H1 (cell line): ENCODE results near the gene CD37. TPM values are rescaled to one million over a fixed set of nuclear protein-coding genes. Genes with fewer than 3 reads are reported as not detected.
"Not testable (repeated sequence)": the region's sequence is repeated elsewhere in the genome, so short reads cannot be mapped to it uniquely, and the experiment has no call there.

ENCODE experiments used
- CTCF ChIA-PET: fragments of 300-600 bp; sonication (Branson Sonifier 250); formaldehyde crosslinking; loops from one replicate; lab custom pipeline; 2021; ENCODE audit not compliant: partially characterized antibody; lab: Charles Lee
- POLR2A ChIA-PET: fragments of 300-600 bp; sonication (Branson Sonifier 250); formaldehyde crosslinking; loops from one replicate; lab custom pipeline; 2021; ENCODE audit warnings: inconsistent platforms; ENCODE audit not compliant: partially characterized antibody; lab: Charles Lee
- DNase-seq, 2 experiments: peaks; one replicate each; pipeline versions ENCODE4 v3.0.0 to v3.0.0-alpha.2; 2010 to 2022; ENCODE audit warnings: low spot score in 2 of 2, low read depth in 1 of 2, mixed read lengths in 1 of 2
- FAIRE-seq: peaks from 2 replicates; lab custom pipeline; 2011; peaks lifted over from hg19 to GRCh38; lab: Jason Lieb, UNC
- H2AFZ ChIP-seq: 2 replicates; pipeline ENCODE4 v1.8.1; 2012; ENCODE audit warnings: low read length, inconsistent platforms
- H2AK5ac ChIP-seq: 2 replicates; pipeline ENCODE4 v1.6.1; 2013; ENCODE audit warnings: low read depth, low read length
- H2BK120ac ChIP-seq: replicated peaks from 2 replicates; pipeline ENCODE3; 2013; ENCODE audit warnings: low read depth, low read length, inconsistent platforms
- H2BK12ac ChIP-seq: 2 replicates; pipeline ENCODE4 v1.6.1; 2013; ENCODE audit warnings: low read depth, low read length
- H2BK15ac ChIP-seq: 2 replicates; pipeline ENCODE4 v1.6.1; 2013; ENCODE audit warnings: low read length
- H2BK20ac ChIP-seq: 2 replicates; pipeline ENCODE4 v1.6.1; 2013; ENCODE audit warnings: low read length
- H2BK5ac ChIP-seq: 2 replicates; pipeline ENCODE4 v1.6.1; 2013; ENCODE audit warnings: low read depth, low read length
- H3K14ac ChIP-seq: 2 replicates; pipeline ENCODE4 v1.6.1; 2013; ENCODE audit warnings: inconsistent platforms; ENCODE audit not compliant: insufficient read length
- H3K18ac ChIP-seq: 2 replicates; pipeline ENCODE4 v1.6.1; 2013; ENCODE audit warnings: low read length; ENCODE audit errors: extremely low read depth
- H3K23ac ChIP-seq: 2 replicates; pipeline ENCODE4 v1.6.1; 2013; ENCODE audit warnings: inconsistent platforms; ENCODE audit not compliant: insufficient read length
- H3K23me2 ChIP-seq: 2 replicates; pipeline ENCODE4 v1.6.1; 2013; ENCODE audit warnings: low read depth, low read length
- H3K27ac ChIP-seq: 2 replicates; pipeline ENCODE4 v1.6.1; 2011; ENCODE audit warnings: low read depth, low read length, inconsistent platforms
- H3K27me3 ChIP-seq, 4 experiments: replicated peaks in 1 of 4; 1 replicate in 1 of 4; 2 replicates in 3 of 4; pipeline versions ENCODE4 v1.6.1 to v1.8.1; 2011 to 2013; ENCODE audit warnings: low read length in 3 of 4, mild to moderate bottlenecking in 3 of 4, inconsistent platforms in 2 of 4, mixed read lengths in 2 of 4, moderate library complexity in 1 of 4; ENCODE audit not compliant: control insufficient read depth in 3 of 4, insufficient read depth in 3 of 4; ENCODE audit errors: extremely low read depth in 1 of 4
- H3K36me3 ChIP-seq, 4 experiments: 2 replicates each; pipeline versions ENCODE4 v1.6.1 to v1.8.1; 2011 to 2013; ENCODE audit warnings: mild to moderate bottlenecking in 4 of 4, low read length in 3 of 4, moderate library complexity in 2 of 4, control low read depth in 1 of 4, inconsistent platforms in 1 of 4; ENCODE audit not compliant: insufficient read depth in 4 of 4, control insufficient read depth in 2 of 4
- H3K4ac ChIP-seq: replicated peaks from 2 replicates; pipeline ENCODE3; 2013; ENCODE audit warnings: low read length, low read depth, mixed read lengths, inconsistent platforms; ENCODE audit not compliant: insufficient read length
- H3K4me1 ChIP-seq, 4 experiments: replicated peaks in 1 of 4; 1 replicate in 1 of 4; 2 replicates in 3 of 4; pipeline versions ENCODE4 v1.6.1 to v1.8.1; 2011 to 2013; ENCODE audit warnings: low read length in 3 of 4, inconsistent platforms in 2 of 4, mixed read lengths in 1 of 4; ENCODE audit not compliant: insufficient read depth in 4 of 4, control insufficient read depth in 3 of 4
- H3K4me2 ChIP-seq, 2 experiments: 2 replicates each; pipeline versions ENCODE4 v1.6.1 to v1.8.1; 2011 to 2013; ENCODE audit warnings: low read depth in 2 of 2, low read length in 2 of 2, control low read depth in 1 of 2, inconsistent platforms in 1 of 2, mild to moderate bottlenecking in 1 of 2; ENCODE audit not compliant: insufficient read depth in 1 of 2
- H3K4me3 ChIP-seq, 4 experiments: fragments of 200-600, 300-600 bp in 1 of 4; sonication (generic), shearing (Covaris generic), sonication (Bioruptor Twin) in 1 of 4; 2 replicates each; pipeline versions ENCODE4 v1.5.1 to v1.8.1; 2011 to 2016; ENCODE audit warnings: low read length in 4 of 4, low read depth in 3 of 4, control low read depth in 2 of 4, inconsistent platforms in 2 of 4, mild to moderate bottlenecking in 2 of 4, mixed read lengths in 1 of 4, moderate library complexity in 1 of 4; ENCODE audit not compliant: insufficient read depth in 2 of 4; ENCODE audit errors: extremely low read depth in 1 of 4
- H3K56ac ChIP-seq: replicated peaks from 2 replicates; pipeline ENCODE3; 2013; ENCODE audit warnings: low read depth, mild to moderate bottlenecking, mixed read lengths, low read length, inconsistent platforms; ENCODE audit not compliant: insufficient read length
- H3K79me1 ChIP-seq: 2 replicates; pipeline ENCODE4 v1.6.1; 2013; ENCODE audit warnings: low read depth, low read length, control low read depth
- H3K79me2 ChIP-seq, 2 experiments: 2 replicates each; pipeline versions ENCODE4 v1.6.1 to v1.8.1; 2012 to 2013; ENCODE audit warnings: low read length in 2 of 2, mild to moderate bottlenecking in 2 of 2, inconsistent platforms in 1 of 2; ENCODE audit not compliant: insufficient read depth in 2 of 2, control insufficient read depth in 1 of 2
- H3K9ac ChIP-seq, 4 experiments: replicated peaks in 1 of 4; 1 replicate in 1 of 4; 2 replicates in 3 of 4; pipeline versions ENCODE4 v1.6.1 to v1.8.1; 2011 to 2013; ENCODE audit warnings: low read depth in 3 of 4, low read length in 3 of 4, control low read depth in 2 of 4, mild to moderate bottlenecking in 2 of 4, moderate library complexity in 2 of 4, inconsistent platforms in 1 of 4; ENCODE audit errors: extremely low read depth in 1 of 4
- H3K9me3 ChIP-seq, 2 experiments: 2 replicates each; pipeline versions ENCODE4 v1.6.1 to v1.8.1; 2012 to 2013; ENCODE audit warnings: mild to moderate bottlenecking in 2 of 2, moderate library complexity in 2 of 2, control low read depth in 1 of 2, inconsistent platforms in 1 of 2, low read depth in 1 of 2, low read length in 1 of 2, mixed read lengths in 1 of 2; ENCODE audit not compliant: insufficient read depth in 2 of 2
- H4K20me1 ChIP-seq, 2 experiments: replicated peaks in 1 of 2; 2 replicates each; pipeline versions ENCODE3 to v1.8.1; 2011 to 2013; ENCODE audit warnings: inconsistent platforms in 2 of 2, low read length in 2 of 2, mild to moderate bottlenecking in 1 of 2; ENCODE audit not compliant: insufficient read depth in 2 of 2, control insufficient read depth in 1 of 2
- H4K5ac ChIP-seq: 2 replicates; pipeline ENCODE4 v1.6.1; 2013; ENCODE audit warnings: low read length, low read depth, mixed read lengths, inconsistent platforms; ENCODE audit not compliant: insufficient read length
- H4K8ac ChIP-seq: 2 replicates; pipeline ENCODE4 v1.8.0; 2013; ENCODE audit warnings: mild to moderate bottlenecking, moderate library complexity, low read length, inconsistent platforms; ENCODE audit not compliant: insufficient read depth; ENCODE audit errors: extremely low read depth
- H4K91ac ChIP-seq: replicated peaks from 2 replicates; pipeline ENCODE3; 2013; ENCODE audit warnings: low read length, mixed read lengths, inconsistent platforms; ENCODE audit not compliant: insufficient read length
- WGBS, 2 experiments: shearing (Covaris generic) in 1 of 2; methylation state at CpG; one replicate each; pipeline versions ENCODE4 v1.1.6 to v1.1.7; 2013 to 2015; ENCODE audit warnings: low lambda C conversion rate in 2 of 2, mixed read lengths in 2 of 2, inconsistent platforms in 1 of 2, low coverage in 1 of 2, missing lambda C conversion rate in 1 of 2; ENCODE audit not compliant: insufficient replicate concordance in 2 of 2, insufficient coverage in 1 of 2, insufficient read length in 1 of 2; ENCODE audit errors: extremely low coverage in 1 of 2, missing lambda C conversion rate in 1 of 2; 5-methylcytosine and 5-hydroxymethylcytosine counted together
- polyA plus RNA-seq, 7 experiments: library from polyadenylated mRNA; depleted of rRNA in 3 of 7; stranded (reverse) in 5 of 7; unstranded in 2 of 7; fragments of >200 nt in 5 of 7; fragments of 200-250 nt in 2 of 7; gene quantifications; 1 replicate in 5 of 7; 2 replicates in 1 of 7; 4 replicates in 1 of 7; pipeline versions ENCODE4 v1.2.1 to v1.2.3, GENCODE V29; 2011 to 2013; ENCODE audit warnings: missing spikeins in 2 of 7, mixed read lengths in 2 of 7
- total RNA-seq: library from RNA; stranded (reverse); fragmentation: NEBNext Ultra II Directional; extraction: Animal tissue kit (Norgen Biotek cat#: 25700); gene quantifications from 2 replicates; pipeline ENCODE4 v1.2.1, GENCODE V29; 2021

CD37 gene
- total and polyA plus RNA-seq, 2 of the 8 experiments (the other 6 are each of a cell fraction or from before 2014, with no cell fraction given), result not detected

GRCh38 chr19:49288205-49288604 lies 47.0 kb upstream of the CD37 start:
- 100% methylated on average over 4 of the region's 4 CpGs; no CpG with 5 or more reads in 1 of the 2 experiments for WGBS, 2 experiments
- H3K18ac ChIP-seq, FAIRE-seq: not testable (repeated sequence)

GRCh38 chr19:49289286-49289685 lies 45.9 kb upstream of the CD37 start:
- H3K27ac ChIP-seq, H3K23me2 ChIP-seq, FAIRE-seq, H2BK5ac ChIP-seq, H3K4me2 ChIP-seq, H3K79me2 ChIP-seq, H4K91ac ChIP-seq, DNase-seq, H2BK12ac ChIP-seq, POLR2A ChIA-PET, H2BK20ac ChIP-seq, H3K56ac ChIP-seq, H2AK5ac ChIP-seq, H2AFZ ChIP-seq, H3K4me1 ChIP-seq, H4K8ac ChIP-seq, H2BK15ac ChIP-seq, H3K9ac ChIP-seq, H3K23ac ChIP-seq, H3K27me3 ChIP-seq, H3K36me3 ChIP-seq, H3K9me3 ChIP-seq, H3K4ac ChIP-seq, H3K18ac ChIP-seq, H3K4me3 ChIP-seq, H4K20me1 ChIP-seq, H4K5ac ChIP-seq, H3K79me1 ChIP-seq, H3K14ac ChIP-seq, H2BK120ac ChIP-seq: not testable (repeated sequence)
- CTCF ChIA-PET, result interaction anchor here (0.6 to 1.5 kb wide), 4 partner anchors 12 to 31 kb away, joined by 3 to 7 read pairs (median 4); no protein-coding TSS in a partner anchor
- WGBS, 2 experiments, result 56% methylated on average over 2 of the region's 2 CpGs; no CpG with 5 or more reads in 1 of the 2 experiments

More at GRCh38 chr19:49288205-49288604, 47.0 kb upstream of the CD37 start:
- not testable (repeated sequence) for H4K5ac ChIP-seq, H3K4ac ChIP-seq, H2BK20ac ChIP-seq, H3K23me2 ChIP-seq, H3K79me1 ChIP-seq, H4K91ac ChIP-seq, H3K27ac ChIP-seq, H2AK5ac ChIP-seq, H2BK12ac ChIP-seq, H3K23ac ChIP-seq, H3K79me2 ChIP-seq, H3K4me1 ChIP-seq, H2BK5ac ChIP-seq, H3K27me3 ChIP-seq, H2AFZ ChIP-seq, H3K9me3 ChIP-seq, H3K36me3 ChIP-seq, H3K4me3 ChIP-seq, H4K8ac ChIP-seq, H3K4me2 ChIP-seq, H3K14ac ChIP-seq, H2BK120ac ChIP-seq, DNase-seq, H2BK15ac ChIP-seq, H3K56ac ChIP-seq, H4K20me1 ChIP-seq, H3K9ac ChIP-seq
- ChIA-PET CTCF (interaction anchor here (1.4 to 1.5 kb wide), 2 partner anchors 13 to 17 kb away, joined by 6 to 7 read pairs; no protein-coding TSS in a partner anchor), POLR2A (interaction anchor here (0.9 kb wide), 1 partner anchor 13 kb away, joined by 3 read pairs; no protein-coding TSS in a partner anchor)
